Body of pancreas (tissue), 4 donors: Measurements from ENCODE around the gene JAKMIP3. TPM values are rescaled to one million over a fixed set of nuclear protein-coding genes. Genes with fewer than 3 reads are reported as not detected.

Source experiments
- ATAC-seq: fragments of 150-250 bp; one replicate; pipeline ENCODE4 v1.9.1; 2016
- DNase-seq, 4 donors: peaks; one replicate each; pipeline ENCODE4 v3.0.0-alpha.2; 2019
- H3K27ac ChIP-seq, 4 donors: fragments of 200-600 bp; sonication (generic); 1 replicate in 3 of 4; 2 replicates in 1 of 4; pipeline versions ENCODE4 v1.5.1 to v1.6.1; 2016 to 2019; ENCODE audit warnings: mild to moderate bottlenecking in 1 of 4, mixed read lengths in 1 of 4, moderate library complexity in 1 of 4
- H3K27me3 ChIP-seq, 2 donors: fragments of 200-600 bp; sonication (generic); one replicate each; pipeline ENCODE4 v1.6.0; 2016; ENCODE audit warnings: mild to moderate bottlenecking in 1 of 2
- H3K36me3 ChIP-seq, 2 donors: fragments of 200-600 bp; sonication (generic); replicated peaks in 1 of 2; 2 replicates each; pipeline ENCODE4 v1.5.1; 2016; ENCODE audit warnings: low read depth in 2 of 2; ENCODE audit not compliant: insufficient read depth in 1 of 2
- H3K4me1 ChIP-seq: fragments of 200-600 bp; sonication (generic); one replicate; pipeline ENCODE4 v1.6.0; 2016
- H3K4me3 ChIP-seq, 2 donors: fragments of 200-600 bp; sonication (generic); 1 replicate in 1 of 2; 2 replicates in 1 of 2; pipeline ENCODE4 v1.5.1; 2016 to 2019
- H3K9me3 ChIP-seq, 3 donors: fragments of 200-600 bp; sonication (generic); 1 replicate in 2 of 3; 2 replicates in 1 of 3; pipeline ENCODE4 v1.5.1; 2016
- CTCF ChIP-seq, 7 experiments: fragments of 450-650 bp in 4 of 7; fragments of 200-600 bp in 3 of 7; sonication (generic) in 3 of 7; IDR thresholded peaks; one replicate each; pipeline ENCODE4 v1.5.1; 2016 to 2019; ENCODE audit warnings: antibody characterized with exemption in 7 of 7
- POLR2A ChIP-seq, 3 donors: fragments of 450-650 bp; IDR thresholded peaks; one replicate each; pipeline ENCODE4 v1.6.1; 2016; ENCODE audit warnings: antibody characterized with exemption in 3 of 3, mild to moderate bottlenecking in 2 of 3
- WGBS, 2 donors: methylation state at CpG; one replicate each; pipeline ENCODE4 v1.1.5; 2017; 5-methylcytosine and 5-hydroxymethylcytosine counted together
- intact Hi-C: fragments of 100-400 bp; cut with DNase I; formaldehyde crosslinking; loops from one replicate; pipeline ENCODE4 v1.15.1; 2023
- total RNA-seq, 2 donors: library from RNA; depleted of rRNA; stranded (reverse); fragments of >200 nt; gene quantifications; one replicate each; pipeline ENCODE4 v1.1.0, GENCODE V29; 2016

The JAKMIP3 gene
- total RNA-seq, 2 donors from 2014 or later: 0.26 to 0.33 TPM

- H3K4me1 ChIP-seq: no peaks in the 10 kb centered on the region
- no peaks in the 10 kb centered on the region for H3K27me3 ChIP-seq
- WGBS, 2 donors: 65 to 67% methylated on average over 18 to 24 of the region's 24 CpGs
- TF ChIP-seq POLR2A (IDR thresholded peaks at IDR 0.05) (no peak), CTCF (IDR thresholded peaks at IDR 0.05) (no peak)
- DNase-seq: no peak
- H3K9me3 ChIP-seq: no peaks in the 10 kb centered on the region
- H3K4me3 ChIP-seq: no peak overlapping the region
- intact Hi-C loops: no loop called here
- H3K36me3 ChIP-seq: no peaks in the 10 kb centered on the region
- no peak overlapping the region for H3K27ac ChIP-seq
- ATAC-seq: no peak
Observed at GRCh38 chr10:132098539-132099388, 33.0 kb downstream of the JAKMIP3 start.

GRCh38 chr10:132099389-132100090 lies 33.8 kb downstream of the JAKMIP3 start:
- intact Hi-C loops: no loop called here
- Histone ChIP-seq H3K36me3 (no peaks in the 10 kb centered on the region), H3K27ac (no peak overlapping the region), H3K4me3 (no peak overlapping the region), H3K27me3 (no peaks in the 10 kb centered on the region), H3K9me3 (no peaks in the 10 kb centered on the region), H3K4me1 (no peaks in the 10 kb centered on the region)
- 55 to 72% methylated on average over 17 to 25 of the region's 25 CpGs for WGBS, 2 donors
- ATAC-seq (no peak), DNase-seq (peak in 1 of 4 donors; percentile 1)
- TF ChIP-seq CTCF (IDR thresholded peaks at IDR 0.05): no peak
- TF ChIP-seq POLR2A (IDR thresholded peaks at IDR 0.05): no peak

DNA sequence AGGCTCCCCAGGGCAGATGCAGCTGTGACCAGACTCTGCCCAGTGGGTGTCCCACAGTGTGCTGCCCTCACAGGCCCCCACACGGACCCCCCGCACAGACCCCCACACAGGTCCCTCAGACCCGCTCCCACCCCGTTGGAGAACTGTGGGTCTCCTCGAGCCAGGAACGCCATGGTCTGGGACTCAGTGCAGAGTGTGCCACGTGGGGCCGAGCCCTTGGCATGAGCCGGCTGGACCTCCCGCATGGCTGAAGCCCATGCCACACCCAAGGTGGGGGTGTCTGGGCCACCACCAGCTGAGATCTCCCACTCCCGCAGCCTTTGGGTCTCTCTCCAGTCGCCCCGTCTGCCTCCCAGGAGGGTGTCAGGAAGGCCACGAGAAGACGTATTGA lies 34.3 kb downstream of the JAKMIP3 start:
- Histone ChIP-seq H3K9me3 (no peaks in the 10 kb centered on the region), H3K27me3 (no peaks in the 10 kb centered on the region), H3K27ac (no peak overlapping the region), H3K4me3 (no peak overlapping the region), H3K36me3 (no peaks in the 10 kb centered on the region), H3K4me1 (no peaks in the 10 kb centered on the region)
- WGBS, 2 donors: 62% methylated on average over 15 of the region's 15 CpGs; no CpG with 5 or more reads in 1 of the 2 donors
- no peak for ATAC-seq
- peak in 2 of 4 donors; percentile 2 to 7 for DNase-seq
- no peak for TF ChIP-seq POLR2A (IDR thresholded peaks at IDR 0.05)
- no peak for TF ChIP-seq CTCF (IDR thresholded peaks at IDR 0.05)
- intact Hi-C loops: no loop called here

DNA sequence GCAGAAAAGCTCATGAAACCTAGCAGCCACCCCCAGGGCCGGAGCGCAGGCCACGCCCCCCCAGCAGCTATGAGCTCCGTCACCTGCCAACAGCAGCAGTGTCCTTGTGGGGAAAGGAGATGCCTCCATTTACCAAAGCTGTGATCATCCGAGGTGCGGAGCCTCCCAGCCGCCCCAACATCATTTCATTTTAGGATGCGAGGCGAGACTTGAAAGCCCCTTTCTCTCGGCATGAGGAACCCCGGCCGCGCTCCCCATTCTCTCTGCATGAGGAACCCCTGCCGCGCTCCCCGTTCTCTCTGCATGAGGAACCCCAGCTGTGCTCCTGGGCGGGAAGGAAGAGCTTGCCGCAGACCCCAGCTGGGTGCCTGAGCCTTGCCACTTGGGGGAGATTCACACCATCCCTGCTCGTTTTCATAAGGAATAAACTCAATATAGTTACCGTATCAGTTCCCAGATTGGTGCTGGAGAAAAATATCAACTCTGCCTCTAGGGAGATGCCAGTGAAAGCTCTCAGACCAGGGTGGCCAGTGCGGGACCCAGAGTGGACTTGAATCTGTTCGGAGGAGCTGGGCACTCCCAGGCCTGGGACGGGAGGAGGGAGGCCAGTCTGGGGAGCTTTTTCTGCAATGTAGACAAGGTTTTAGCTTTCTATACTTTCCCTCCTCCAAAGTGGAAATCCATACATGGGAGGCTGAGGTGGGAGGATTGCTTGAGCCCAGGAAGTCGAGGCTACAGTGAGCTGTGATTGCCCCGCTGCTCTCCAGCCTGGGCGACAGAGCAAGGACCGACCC lies 35.0 kb downstream of the JAKMIP3 start:
- 65 to 69% methylated on average over 22 to 27 of the region's 27 CpGs for WGBS, 2 donors
- Histone ChIP-seq H3K27me3 (no peaks in the 10 kb centered on the region), H3K27ac (no peak overlapping the region), H3K4me1 (no peaks in the 10 kb centered on the region), H3K9me3 (no peaks in the 10 kb centered on the region), H3K4me3 (no peak overlapping the region), H3K36me3 (no peaks in the 10 kb centered on the region)
- no peak for ATAC-seq
- intact Hi-C loops: no loop called here
- TF ChIP-seq CTCF (IDR thresholded peaks at IDR 0.05): no peak
- TF ChIP-seq POLR2A (IDR thresholded peaks at IDR 0.05): no peak
- DNase-seq: peak in 1 of 4 donors; percentile 1
